HepG2 (cell line): Measurements from ENCODE around the gene ZNF117. TPM values are rescaled to one million over a fixed set of nuclear protein-coding genes. Genes with fewer than 3 reads are reported as not detected.

Source experiments
- ATAC-seq: fragments of 200-7000 bp; cut with Tn5 transposase; 3 replicates; pipeline ENCODE4 v1.9.1; 2020; ENCODE audit warnings: mild to moderate bottlenecking, moderate library complexity
- BruUV-seq: library from RNA; stranded (reverse); fragments of 400-500 nt; replicated peaks from 2 replicates; lab custom pipeline; 2021; lab: Mats Ljungman, UMichigan
- CTCF ChIA-PET: fragments of 300-600 bp; formaldehyde crosslinking; extraction: SDS; loops from one replicate; lab custom pipeline; 2021; ENCODE audit warnings: low total read pairs, inconsistent platforms, low intra/inter-chr PET ratio; lab: Yijun Ruan, JAX
- POLR2A ChIA-PET: fragments of 350-600 bp; sonication (Branson Sonifier 250); formaldehyde crosslinking; loops from one replicate; lab custom pipeline; 2020; ENCODE audit warnings: antibody characterized with exemption, inconsistent platforms; lab: Yijun Ruan, JAX
- DNase-seq: peaks from one replicate; pipeline ENCODE4 v3.0.0-alpha.2; 2015; ENCODE audit warnings: low spot score
- FAIRE-seq: peaks from 3 replicates; lab custom pipeline; 2011; peaks lifted over from hg19 to GRCh38; lab: Jason Lieb, UNC
- H2AFZ ChIP-seq: one replicate; pipeline ENCODE4 v1.6.1; 2011; ENCODE audit warnings: low read length, inconsistent platforms
- H3K27ac ChIP-seq: fragments of 300-600 bp; 3 replicates; pipeline ENCODE4 v1.8.0; 2011; ENCODE audit warnings: mixed run types, mild to moderate bottlenecking, mixed read lengths, low read length, inconsistent platforms; ENCODE audit not compliant: insufficient read depth; ENCODE audit errors: extremely low read length
- H3K27me3 ChIP-seq, 2 experiments: fragments of 200-600 bp in 1 of 2; 2 replicates in 1 of 2; 3 replicates in 1 of 2; pipeline versions ENCODE4 v1.6.0 to v1.8.0; 2011; ENCODE audit warnings: low read length in 2 of 2, mild to moderate bottlenecking in 2 of 2, moderate library complexity in 2 of 2, inconsistent platforms in 1 of 2; ENCODE audit not compliant: insufficient read depth in 2 of 2, control insufficient read depth in 1 of 2
- H3K36me3 ChIP-seq, 2 experiments: fragments of 200-600 bp in 1 of 2; replicated peaks in 1 of 2; 2 replicates in 1 of 2; 3 replicates in 1 of 2; pipeline versions ENCODE4 v1.5.1 to v1.8.0; 2011; ENCODE audit warnings: low read length in 2 of 2, inconsistent platforms in 1 of 2; ENCODE audit not compliant: insufficient read depth in 2 of 2, control insufficient read depth in 1 of 2
- H3K4me1 ChIP-seq: 2 replicates; pipeline ENCODE4 v1.5.1; 2012; ENCODE audit warnings: low read length, inconsistent platforms; ENCODE audit not compliant: insufficient read depth
- H3K4me2 ChIP-seq: 2 replicates; pipeline ENCODE4 v1.6.0; 2011; ENCODE audit warnings: low read depth, low read length, inconsistent platforms
- H3K4me3 ChIP-seq, 3 experiments: fragments of 200-600 bp in 1 of 3; sonication (generic), shearing (Covaris generic) in 1 of 3; replicated peaks in 1 of 3; 2 replicates each; pipeline ENCODE4 v1.5.1; 2011 to 2016; ENCODE audit warnings: low read length in 3 of 3, inconsistent platforms in 2 of 3, low read depth in 2 of 3, mild to moderate bottlenecking in 2 of 3, control low read depth in 1 of 3, mixed read lengths in 1 of 3; ENCODE audit not compliant: insufficient read depth in 1 of 3
- H3K79me2 ChIP-seq: one replicate; pipeline ENCODE4 v1.6.1; 2011; ENCODE audit warnings: low read length, inconsistent platforms; ENCODE audit not compliant: insufficient read depth
- H3K9ac ChIP-seq: 2 replicates; pipeline ENCODE4 v1.6.0; 2011; ENCODE audit warnings: mild to moderate bottlenecking, low read depth, low read length, inconsistent platforms; ENCODE audit not compliant: insufficient read depth
- H3K9me3 ChIP-seq: 2 replicates; pipeline ENCODE4 v1.5.1; 2012; ENCODE audit warnings: mild to moderate bottlenecking, low read length
- H4K20me1 ChIP-seq: 2 replicates; pipeline ENCODE4 v1.6.0; 2011; ENCODE audit warnings: inconsistent platforms, mild to moderate bottlenecking, low read length, moderate library complexity; ENCODE audit not compliant: insufficient read depth
- BORCS8-MEF2B ChIP-seq: sonication (generic); formaldehyde crosslinking; IDR thresholded peaks from 2 replicates; pipeline ENCODE4 v1.8.0; 2022; ENCODE audit warnings: mild to moderate bottlenecking, missing genetic modification reagents
- BRCA1 ChIP-seq: sonication (generic); formaldehyde crosslinking; IDR thresholded peaks from 2 replicates; pipeline ENCODE4 v1.4.0; 2020; ENCODE audit warnings: missing genetic modification reagents
- KDM2A ChIP-seq: sonication (generic); formaldehyde crosslinking; IDR thresholded peaks from 2 replicates; pipeline ENCODE4 v1.4.0; 2020; ENCODE audit warnings: low read depth, missing genetic modification reagents, borderline replicate concordance
- MTF2 ChIP-seq: sonication (generic); formaldehyde crosslinking; IDR thresholded peaks from 2 replicates; pipeline ENCODE4 v1.5.0; 2020; ENCODE audit warnings: missing genetic modification reagents, borderline replicate concordance
- NCOA1 ChIP-seq: sonication (generic); formaldehyde crosslinking; IDR thresholded peaks from 2 replicates; pipeline ENCODE4 v1.9.0; 2021; ENCODE audit warnings: missing genetic modification reagents
- NFKB2 ChIP-seq: sonication (generic); formaldehyde crosslinking; IDR thresholded peaks from 2 replicates; pipeline ENCODE4 v1.4.0; 2020; ENCODE audit warnings: missing genetic modification reagents, borderline replicate concordance
- REPIN1 ChIP-seq: sonication (generic); formaldehyde crosslinking; IDR thresholded peaks from 2 replicates; pipeline ENCODE4 v1.8.0; 2022; ENCODE audit warnings: missing genetic modification reagents, low read depth, mild to moderate bottlenecking, borderline replicate concordance
- SP4 ChIP-seq: sonication (generic); formaldehyde crosslinking; IDR thresholded peaks from 2 replicates; pipeline ENCODE4 v1.8.1; 2023; ENCODE audit warnings: mild to moderate bottlenecking, missing genetic modification reagents
- ZNF263 ChIP-seq: sonication (generic); formaldehyde crosslinking; IDR thresholded peaks from 2 replicates; pipeline ENCODE4 v1.4.0; 2020; ENCODE audit warnings: missing genetic modification reagents
- ZNF292 ChIP-seq: sonication (generic); formaldehyde crosslinking; IDR thresholded peaks from 2 replicates; pipeline ENCODE4 v1.8.1; 2022; ENCODE audit warnings: mild to moderate bottlenecking, low read depth, missing genetic modification reagents, borderline replicate concordance
- ZNF605 ChIP-seq: sonication (generic); formaldehyde crosslinking; IDR thresholded peaks from 2 replicates; pipeline ENCODE4 v1.8.0; 2022; ENCODE audit warnings: mild to moderate bottlenecking, missing genetic modification reagents
- ZSCAN22 ChIP-seq: sonication (generic); formaldehyde crosslinking; IDR thresholded peaks from 2 replicates; pipeline ENCODE4 v1.4.0; 2020; ENCODE audit warnings: mild to moderate bottlenecking, missing genetic modification reagents
- WGBS: methylation state at CpG from one replicate; pipeline ENCODE4 v1.1.6; 2017; ENCODE audit warnings: low lambda C conversion rate; 5-methylcytosine and 5-hydroxymethylcytosine counted together
- in situ Hi-C: cut with HindIII; loops from 2 replicates; pipeline ENCODE4 v1.10.0; 2017; ENCODE audit warnings: low pct_unique_long_range_greater_than_20kb; ENCODE audit not compliant: extremely low pct_ligation_motif_present
- intact Hi-C: fragments of 100-400 bp; cut with micrococcal nuclease; formaldehyde crosslinking; loops from one replicate; pipeline ENCODE4 v1.10.0; 2022; ENCODE audit not compliant: unreplicated experiment
- polyA plus RNA-seq, 8 experiments: library from polyadenylated mRNA; depleted of rRNA in 3 of 8; stranded (reverse) in 7 of 8; unstranded in 1 of 8; fragments of >200 nt; fragmentation: Illumina TruSeq in 4 of 8; extraction: Trizol in 4 of 8; gene quantifications; 2 replicates each; pipeline versions ENCODE4 v1.2.1 to v1.2.3, GENCODE V29; 2011 to 2016; ENCODE audit warnings: low read depth in 4 of 8, missing spikeins in 1 of 8, mixed read lengths in 1 of 8; ENCODE audit not compliant: insufficient read depth in 1 of 8
- total RNA-seq, 5 experiments: library from RNA; depleted of rRNA; stranded (reverse); fragments of >200 nt; fragmentation: Illumina TruSeq; extraction: Trizol; gene quantifications; 2 replicates each; pipeline ENCODE4 v1.2.3, GENCODE V29; 2016; ENCODE audit warnings: low read depth in 1 of 5
- TF ChIP-seq, protein P1 (sequence below): sonication (generic); formaldehyde crosslinking; IDR thresholded peaks from 2 replicates; pipeline ENCODE4 v1.4.0; 2020; ENCODE audit warnings: missing genetic modification reagents
- TF ChIP-seq, protein P2 (sequence below): sonication (generic); formaldehyde crosslinking; IDR thresholded peaks from 2 replicates; pipeline ENCODE4 v1.5.0; 2020; ENCODE audit warnings: mild to moderate bottlenecking, missing genetic modification reagents, borderline replicate concordance
- TF ChIP-seq, protein P3 (sequence below): sonication (generic); formaldehyde crosslinking; IDR thresholded peaks from 2 replicates; pipeline ENCODE4 v1.9.0; 2022; ENCODE audit warnings: missing genetic modification reagents, mild to moderate bottlenecking, borderline replicate concordance

Gene ZNF117
- total and polyA plus RNA-seq, 2 of the 13 experiments (the other 11 are each of a cell fraction or from before 2014, with no cell fraction given): 6.6 to 20.0 TPM

DNA sequence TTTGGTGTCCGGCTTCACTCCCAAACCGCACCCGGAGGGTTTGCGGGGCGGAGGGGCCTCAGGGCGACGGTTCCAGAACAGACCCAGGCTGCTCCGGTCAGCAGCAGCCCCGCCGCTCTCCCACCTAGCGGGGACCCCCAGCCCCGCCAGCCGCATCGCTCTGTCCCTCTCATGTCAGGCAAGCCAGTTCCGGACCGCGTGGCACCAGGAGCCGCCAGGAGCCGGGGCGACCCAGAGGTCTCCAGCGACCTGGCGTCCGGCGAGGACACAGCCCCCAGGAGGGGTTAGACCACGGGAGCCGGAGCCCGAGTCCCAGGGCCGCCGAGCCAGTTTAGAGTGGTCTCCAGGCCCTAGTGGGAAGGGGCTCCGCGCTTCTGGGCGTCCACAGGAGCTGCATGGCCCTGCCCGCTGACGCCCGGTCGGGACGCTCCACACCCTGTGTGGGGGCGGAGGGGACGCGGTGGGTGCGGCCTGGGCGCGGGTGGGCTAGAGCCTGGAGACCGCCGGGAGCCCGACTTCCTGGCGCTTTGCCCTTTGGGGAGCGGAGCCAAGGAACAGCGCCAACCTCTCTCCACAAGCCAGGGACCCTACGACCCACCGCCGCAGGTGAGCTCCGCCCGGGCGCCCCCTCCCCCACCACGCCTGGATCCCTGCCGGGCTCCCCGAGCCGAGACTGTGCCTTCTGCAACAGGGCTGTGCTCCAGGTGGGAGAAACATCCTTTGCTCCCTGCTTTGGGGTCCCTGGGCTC lies 43.4 kb downstream of the ZNF117 start:
- Histone ChIP-seq H3K4me2 (peak overlapping the region; percentile 93), H3K36me3 (no peaks in the 10 kb centered on the region), H3K27me3 (peaks cover 0 to 2% of the 10 kb centered on the region in 2 experiments; a peak in 1 of 5 replicates), H3K9ac (peak overlapping the region; percentile 71), H4K20me1 (no peaks in the 10 kb centered on the region), H3K4me1 (peaks cover 36% of the 10 kb centered on the region), H2AFZ (no peak overlapping the region), H3K27ac (no peak overlapping the region), H3K79me2 (no peaks in the 10 kb centered on the region), H3K4me3 (peak overlapping the region; percentile 64 to 83 (median 67)), H3K9me3 (no peaks in the 10 kb centered on the region)
- no peak for FAIRE-seq
- intact Hi-C loops: no loop called here
- no TSS peak for BruUV-seq
- in situ Hi-C loops: no loop called here
- ChIA-PET CTCF (no interaction called here), POLR2A (interaction anchor here (0.9 to 1.6 kb wide), 3 partner anchors 23 to 59 kb away, joined by 3 to 4 read pairs (median 3); partner anchors contain the start of gene ERV3-1)
- DNase-seq: no peak
- peak; percentile 72 for ATAC-seq
- 4% methylated on average over 21 of the region's 59 CpGs for WGBS
- TF ChIP-seq REPIN1 (CRISPR knock-in tag) (no peak), ZNF292 (CRISPR knock-in tag) (0 out of 2 replicates have a peak, but pooled peaks have one; percentile 7), KDM2A (CRISPR knock-in tag) (peak; percentile 88), NCOA1 (0 out of 2 replicates have a peak, but pooled peaks have one; percentile 42), BORCS8-MEF2B (CRISPR knock-in tag) (peak; percentile 71), SP4 (CRISPR knock-in tag) (peak; percentile 36; the same call in 1 of the 2 replicates), NFKB2 (CRISPR knock-in tag) (peak; percentile 38; the same call in 1 of the 2 replicates), BRCA1 (CRISPR knock-in tag) (no peak), ZNF605 (CRISPR knock-in tag) (peak; percentile 81), ZNF263 (peak; percentile 52), MTF2 (0 out of 2 replicates have a peak, but pooled peaks have one; percentile 27), ZSCAN22 (CRISPR knock-in tag) (no peak)
- TF ChIP-seq, protein P1, sequence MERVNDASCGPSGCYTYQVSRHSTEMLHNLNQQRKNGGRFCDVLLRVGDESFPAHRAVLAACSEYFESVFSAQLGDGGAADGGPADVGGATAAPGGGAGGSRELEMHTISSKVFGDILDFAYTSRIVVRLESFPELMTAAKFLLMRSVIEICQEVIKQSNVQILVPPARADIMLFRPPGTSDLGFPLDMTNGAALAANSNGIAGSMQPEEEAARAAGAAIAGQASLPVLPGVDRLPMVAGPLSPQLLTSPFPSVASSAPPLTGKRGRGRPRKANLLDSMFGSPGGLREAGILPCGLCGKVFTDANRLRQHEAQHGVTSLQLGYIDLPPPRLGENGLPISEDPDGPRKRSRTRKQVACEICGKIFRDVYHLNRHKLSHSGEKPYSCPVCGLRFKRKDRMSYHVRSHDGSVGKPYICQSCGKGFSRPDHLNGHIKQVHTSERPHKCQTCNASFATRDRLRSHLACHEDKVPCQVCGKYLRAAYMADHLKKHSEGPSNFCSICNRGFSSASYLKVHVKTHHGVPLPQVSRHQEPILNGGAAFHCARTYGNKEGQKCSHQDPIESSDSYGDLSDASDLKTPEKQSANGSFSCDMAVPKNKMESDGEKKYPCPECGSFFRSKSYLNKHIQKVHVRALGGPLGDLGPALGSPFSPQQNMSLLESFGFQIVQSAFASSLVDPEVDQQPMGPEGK: 0 out of 2 replicates have a peak, but pooled peaks have one; percentile 17
- TF ChIP-seq, protein P2, sequence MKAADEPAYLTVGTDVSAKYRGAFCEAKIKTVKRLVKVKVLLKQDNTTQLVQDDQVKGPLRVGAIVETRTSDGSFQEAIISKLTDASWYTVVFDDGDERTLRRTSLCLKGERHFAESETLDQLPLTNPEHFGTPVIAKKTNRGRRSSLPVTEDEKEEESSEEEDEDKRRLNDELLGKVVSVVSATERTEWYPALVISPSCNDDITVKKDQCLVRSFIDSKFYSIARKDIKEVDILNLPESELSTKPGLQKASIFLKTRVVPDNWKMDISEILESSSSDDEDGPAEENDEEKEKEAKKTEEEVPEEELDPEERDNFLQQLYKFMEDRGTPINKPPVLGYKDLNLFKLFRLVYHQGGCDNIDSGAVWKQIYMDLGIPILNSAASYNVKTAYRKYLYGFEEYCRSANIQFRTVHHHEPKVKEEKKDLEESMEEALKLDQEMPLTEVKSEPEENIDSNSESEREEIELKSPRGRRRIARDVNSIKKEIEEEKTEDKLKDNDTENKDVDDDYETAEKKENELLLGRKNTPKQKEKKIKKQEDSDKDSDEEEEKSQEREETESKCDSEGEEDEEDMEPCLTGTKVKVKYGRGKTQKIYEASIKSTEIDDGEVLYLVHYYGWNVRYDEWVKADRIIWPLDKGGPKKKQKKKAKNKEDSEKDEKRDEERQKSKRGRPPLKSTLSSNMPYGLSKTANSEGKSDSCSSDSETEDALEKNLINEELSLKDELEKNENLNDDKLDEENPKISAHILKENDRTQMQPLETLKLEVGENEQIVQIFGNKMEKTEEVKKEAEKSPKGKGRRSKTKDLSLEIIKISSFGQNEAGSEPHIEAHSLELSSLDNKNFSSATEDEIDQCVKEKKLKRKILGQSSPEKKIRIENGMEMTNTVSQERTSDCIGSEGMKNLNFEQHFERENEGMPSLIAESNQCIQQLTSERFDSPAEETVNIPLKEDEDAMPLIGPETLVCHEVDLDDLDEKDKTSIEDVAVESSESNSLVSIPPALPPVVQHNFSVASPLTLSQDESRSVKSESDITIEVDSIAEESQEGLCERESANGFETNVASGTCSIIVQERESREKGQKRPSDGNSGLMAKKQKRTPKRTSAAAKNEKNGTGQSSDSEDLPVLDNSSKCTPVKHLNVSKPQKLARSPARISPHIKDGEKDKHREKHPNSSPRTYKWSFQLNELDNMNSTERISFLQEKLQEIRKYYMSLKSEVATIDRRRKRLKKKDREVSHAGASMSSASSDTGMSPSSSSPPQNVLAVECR (CRISPR knock-in tag): peak; percentile 66; the same call in 1 of the 2 replicates
- TF ChIP-seq, protein P3, sequence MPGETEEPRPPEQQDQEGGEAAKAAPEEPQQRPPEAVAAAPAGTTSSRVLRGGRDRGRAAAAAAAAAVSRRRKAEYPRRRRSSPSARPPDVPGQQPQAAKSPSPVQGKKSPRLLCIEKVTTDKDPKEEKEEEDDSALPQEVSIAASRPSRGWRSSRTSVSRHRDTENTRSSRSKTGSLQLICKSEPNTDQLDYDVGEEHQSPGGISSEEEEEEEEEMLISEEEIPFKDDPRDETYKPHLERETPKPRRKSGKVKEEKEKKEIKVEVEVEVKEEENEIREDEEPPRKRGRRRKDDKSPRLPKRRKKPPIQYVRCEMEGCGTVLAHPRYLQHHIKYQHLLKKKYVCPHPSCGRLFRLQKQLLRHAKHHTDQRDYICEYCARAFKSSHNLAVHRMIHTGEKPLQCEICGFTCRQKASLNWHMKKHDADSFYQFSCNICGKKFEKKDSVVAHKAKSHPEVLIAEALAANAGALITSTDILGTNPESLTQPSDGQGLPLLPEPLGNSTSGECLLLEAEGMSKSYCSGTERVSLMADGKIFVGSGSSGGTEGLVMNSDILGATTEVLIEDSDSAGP: peak; percentile 35; the same call in 1 of the 2 replicates
